K562 (cell line): ENCODE data around the gene DPP9. TPM values are rescaled to one million over a fixed set of nuclear protein-coding genes. Genes with fewer than 3 reads are reported as not detected.

Experiments
- CBX1 ChIP-seq: sonication (generic); IDR thresholded peaks from 2 replicates; pipeline ENCODE4 v1.6.1; 2016; ENCODE audit warnings: antibody characterized with exemption, low read depth, mild to moderate bottlenecking
- EP400 ChIP-seq: fragments of 450-650 bp; IDR thresholded peaks from 2 replicates; pipeline ENCODE4 v1.6.1; 2017; ENCODE audit warnings: antibody characterized with exemption, mild to moderate bottlenecking, moderate library complexity
- MECOM ChIP-seq: fragments of 250-450 bp; sonication (Bioruptor Pico); IDR thresholded peaks from 2 replicates; pipeline ENCODE4 v1.8.0; 2022; ENCODE audit warnings: inconsistent platforms
- NCOA2 ChIP-seq, 2 experiments: fragments of 450-650 bp; IDR thresholded peaks; 2 replicates each; pipeline ENCODE4 v1.6.1; 2018; ENCODE audit warnings: mild to moderate bottlenecking in 2 of 2, moderate library complexity in 1 of 2; ENCODE audit not compliant: partially characterized antibody in 2 of 2
- POLR2B ChIP-seq: fragments of 450-650 bp; IDR thresholded peaks from 2 replicates; pipeline ENCODE4 v1.6.1; 2018; ENCODE audit warnings: low read depth; ENCODE audit not compliant: partially characterized antibody
- REST ChIP-seq, 2 experiments: fragments of 450-650 bp; formaldehyde crosslinking in 1 of 2; IDR thresholded peaks; 2 replicates each; pipeline versions ENCODE4 v1.4.0 to v1.6.1; 2014 to 2020; ENCODE audit warnings: mild to moderate bottlenecking in 2 of 2, borderline replicate concordance in 1 of 2, low read depth in 1 of 2
- SRF ChIP-seq, 2 experiments: fragments of 250-450, 450-650 bp in 1 of 2; sonication (Bioruptor Pico) in 1 of 2; sonication (generic) in 1 of 2; formaldehyde crosslinking; IDR thresholded peaks; 2 replicates each; pipeline versions ENCODE4 v1.5.0 to v1.5.1; 2020 to 2022; ENCODE audit warnings: mild to moderate bottlenecking in 1 of 2, missing genetic modification reagents in 1 of 2
- YY1 ChIP-seq, 3 experiments: IDR thresholded peaks; 2 replicates each; pipeline ENCODE4 v1.6.1; 2011; ENCODE audit warnings: low read length in 2 of 3, mild to moderate bottlenecking in 2 of 3, moderate library complexity in 2 of 3, borderline replicate concordance in 1 of 3, control low read depth in 1 of 3, low read depth in 1 of 3; ENCODE audit not compliant: insufficient read depth in 3 of 3, insufficient replicate concordance in 2 of 3, control insufficient read depth in 1 of 3, insufficient read length in 1 of 3; ENCODE audit errors: extremely low read depth in 1 of 3
- ZNF3 ChIP-seq: fragments of 250-450 bp; sonication (Bioruptor Pico); IDR thresholded peaks from 2 replicates; pipeline ENCODE4 v1.5.0; 2021; ENCODE audit warnings: mild to moderate bottlenecking, moderate library complexity
- polyA plus RNA-seq, 8 experiments: library from polyadenylated mRNA; depleted of rRNA in 4 of 8; stranded (reverse) in 5 of 8; unstranded in 3 of 8; fragments of >200 nt; fragmentation: Nextera tagmentation in 2 of 8; fragmentation: Illumina TruSeq in 1 of 8; extraction: Ambion mirVana in 2 of 8; extraction: Trizol in 1 of 8; gene quantifications; 2 replicates each; pipeline versions ENCODE4 v1.2.1 to v1.2.3, GENCODE V29; 2011 to 2014; ENCODE audit warnings: inconsistent platforms in 1 of 8, missing spikeins in 1 of 8
- total RNA-seq, 7 experiments: library from RNA; depleted of rRNA in 6 of 7; stranded (reverse); fragments of >200 nt in 6 of 7; fragmentation: Illumina TruSeq in 2 of 7; extraction: Trizol in 2 of 7; gene quantifications; 2 replicates each; pipeline versions ENCODE4 v1.2.1 to v1.2.3, GENCODE V29; 2011 to 2021; ENCODE audit warnings: low replicate concordance in 1 of 7
- TF ChIP-seq, protein P1 (sequence below): fragments of 250-450 bp; sonication (Bioruptor Pico); IDR thresholded peaks from 2 replicates; pipeline ENCODE4 v1.8.0; 2022; ENCODE audit warnings: moderate library complexity, mild to moderate bottlenecking, inconsistent platforms
- TF ChIP-seq, protein P2 (sequence below): fragments of 450-650 bp; IDR thresholded peaks from 2 replicates; pipeline ENCODE4 v1.6.1; 2018; ENCODE audit warnings: mild to moderate bottlenecking, low read depth; ENCODE audit not compliant: partially characterized antibody

Gene DPP9
- total and polyA plus RNA-seq, 9 of the 15 experiments (the other 6 are each of a cell fraction or from before 2014, with no cell fraction given), result 0.90 to 66.7 (median 24.5) TPM

GRCh38 chr19:4633140-4633967 is 90.3 kb downstream of the DPP9 start (continued):
- TF ChIP-seq CBX1, result peak; percentile 97; the same call in 1 of the 2 replicates
- peak in 2 of 3 experiments; percentile 45 to 48 for TF ChIP-seq YY1 (IDR thresholded peaks at IDR 0.05; ENCODE audit: borderline replicate concordance in 1 of 3, control insufficient read depth in 1 of 3, extremely low read depth in 1 of 3, insufficient read depth in 3 of 3, insufficient read length in 1 of 3, insufficient replicate concordance in 2 of 3, low read depth in 1 of 3, low read length in 2 of 3)
- TF ChIP-seq, protein P1, sequence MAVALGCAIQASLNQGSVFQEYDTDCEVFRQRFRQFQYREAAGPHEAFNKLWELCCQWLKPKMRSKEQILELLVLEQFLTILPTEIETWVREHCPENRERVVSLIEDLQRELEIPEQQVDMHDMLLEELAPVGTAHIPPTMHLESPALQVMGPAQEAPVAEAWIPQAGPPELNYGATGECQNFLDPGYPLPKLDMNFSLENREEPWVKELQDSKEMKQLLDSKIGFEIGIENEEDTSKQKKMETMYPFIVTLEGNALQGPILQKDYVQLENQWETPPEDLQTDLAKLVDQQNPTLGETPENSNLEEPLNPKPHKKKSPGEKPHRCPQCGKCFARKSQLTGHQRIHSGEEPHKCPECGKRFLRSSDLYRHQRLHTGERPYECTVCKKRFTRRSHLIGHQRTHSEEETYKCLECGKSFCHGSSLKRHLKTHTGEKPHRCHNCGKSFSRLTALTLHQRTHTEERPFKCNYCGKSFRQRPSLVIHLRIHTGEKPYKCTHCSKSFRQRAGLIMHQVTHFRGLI (CRISPR knock-in tag), result no peak
- no peak for TF ChIP-seq MECOM (CRISPR knock-in tag)
- TF ChIP-seq REST (IDR thresholded peaks at IDR 0.05; ENCODE audit: borderline replicate concordance), result peak; percentile 70; the same call in 1 of the 2 replicates
- no peak for TF ChIP-seq REST (CRISPR knock-in tag; IDR thresholded peaks at IDR 0.05; ENCODE audit: low read depth)
- TF ChIP-seq SRF (CRISPR knock-in tag; IDR thresholded peaks at IDR 0.05), result peak in 1 of 2 experiments; percentile 41; a peak in 1 of 4 replicates
- TF ChIP-seq, protein P2, sequence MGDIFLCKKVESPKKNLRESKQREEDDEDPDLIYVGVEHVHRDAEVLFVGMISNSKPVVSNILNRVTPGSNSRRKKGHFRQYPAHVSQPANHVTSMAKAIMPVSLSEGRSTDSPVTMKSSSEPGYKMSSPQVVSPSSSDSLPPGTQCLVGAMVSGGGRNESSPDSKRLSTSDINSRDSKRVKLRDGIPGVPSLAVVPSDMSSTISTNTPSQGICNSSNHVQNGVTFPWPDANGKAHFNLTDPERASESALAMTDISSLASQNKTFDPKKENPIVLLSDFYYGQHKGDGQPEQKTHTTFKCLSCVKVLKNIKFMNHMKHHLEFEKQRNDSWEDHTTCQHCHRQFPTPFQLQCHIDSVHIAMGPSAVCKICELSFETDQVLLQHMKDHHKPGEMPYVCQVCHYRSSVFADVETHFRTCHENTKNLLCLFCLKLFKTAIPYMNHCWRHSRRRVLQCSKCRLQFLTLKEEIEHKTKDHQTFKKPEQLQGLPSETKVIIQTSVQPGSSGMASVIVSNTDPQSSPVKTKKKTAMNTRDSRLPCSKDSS, result no peak
- peak; percentile 97 for TF ChIP-seq ZNF3 (CRISPR knock-in tag)
- TF ChIP-seq EP400, result peak; percentile 56; the same call in 1 of the 2 replicates
- no peak for TF ChIP-seq POLR2B
- no peak for TF ChIP-seq NCOA2 (IDR thresholded peaks at IDR 0.05; ENCODE audit: partially characterized antibody in 2 of 2)
